ENCODE data around the gene CIAO3.

DNA sequence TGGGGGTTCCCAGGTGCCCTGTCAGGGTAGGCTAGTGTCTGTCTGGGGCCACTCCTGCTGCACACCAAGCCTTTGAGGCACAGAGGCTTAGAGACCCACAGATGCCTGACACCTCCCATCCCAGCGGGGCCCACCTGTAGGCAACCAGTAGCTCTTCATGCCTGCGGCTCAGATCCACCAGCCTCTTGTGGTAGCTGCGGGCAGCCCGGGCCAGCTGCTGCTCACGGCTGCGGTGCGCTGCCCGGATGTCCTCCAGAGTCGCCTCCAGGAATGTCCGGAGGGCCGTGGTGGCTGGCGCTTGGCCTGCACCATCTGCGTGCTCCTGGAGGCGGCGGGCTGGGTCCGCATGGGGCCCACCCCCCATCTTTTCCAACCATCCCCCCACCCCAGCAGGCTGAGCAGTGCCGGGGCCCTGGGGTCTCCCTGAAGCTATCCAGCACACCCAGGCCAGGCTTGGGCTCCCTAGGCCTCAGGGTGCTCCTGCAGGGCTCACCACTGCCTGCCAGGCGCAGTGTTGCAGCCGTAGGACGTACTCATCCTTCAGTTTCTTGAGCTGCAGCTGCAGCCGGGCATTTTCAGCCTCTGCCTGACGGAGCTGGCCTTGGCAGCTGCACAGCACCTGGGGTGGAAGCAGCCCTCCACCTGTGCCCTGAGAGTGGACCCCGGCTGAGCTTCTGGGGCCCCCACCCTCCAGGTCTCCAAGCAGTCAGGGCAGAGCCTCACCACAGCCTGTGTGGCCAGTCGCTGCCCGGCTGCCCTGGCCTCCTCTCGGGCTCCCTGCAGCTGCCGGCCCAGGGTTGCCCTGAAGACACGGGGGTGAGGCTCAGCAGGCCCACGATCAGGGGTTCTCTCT lies 16.4 kb downstream of the CIAO3 start:
- TF ChIP-seq, protein P1, sequence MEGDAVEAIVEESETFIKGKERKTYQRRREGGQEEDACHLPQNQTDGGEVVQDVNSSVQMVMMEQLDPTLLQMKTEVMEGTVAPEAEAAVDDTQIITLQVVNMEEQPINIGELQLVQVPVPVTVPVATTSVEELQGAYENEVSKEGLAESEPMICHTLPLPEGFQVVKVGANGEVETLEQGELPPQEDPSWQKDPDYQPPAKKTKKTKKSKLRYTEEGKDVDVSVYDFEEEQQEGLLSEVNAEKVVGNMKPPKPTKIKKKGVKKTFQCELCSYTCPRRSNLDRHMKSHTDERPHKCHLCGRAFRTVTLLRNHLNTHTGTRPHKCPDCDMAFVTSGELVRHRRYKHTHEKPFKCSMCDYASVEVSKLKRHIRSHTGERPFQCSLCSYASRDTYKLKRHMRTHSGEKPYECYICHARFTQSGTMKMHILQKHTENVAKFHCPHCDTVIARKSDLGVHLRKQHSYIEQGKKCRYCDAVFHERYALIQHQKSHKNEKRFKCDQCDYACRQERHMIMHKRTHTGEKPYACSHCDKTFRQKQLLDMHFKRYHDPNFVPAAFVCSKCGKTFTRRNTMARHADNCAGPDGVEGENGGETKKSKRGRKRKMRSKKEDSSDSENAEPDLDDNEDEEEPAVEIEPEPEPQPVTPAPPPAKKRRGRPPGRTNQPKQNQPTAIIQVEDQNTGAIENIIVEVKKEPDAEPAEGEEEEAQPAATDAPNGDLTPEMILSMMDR (IDR thresholded peaks at IDR 0.05), result no peak
- TF ChIP-seq EP300 (IDR thresholded peaks at IDR 0.05) (no peak), POLR2AphosphoS5 (IDR thresholded peaks at IDR 0.05) (no peak), POLR2A (IDR thresholded peaks at IDR 0.05) (no peak)

Data from upper lobe of left lung (tissue), 4 donors.